Measurements from ENCODE around the gene SPRY4. TPM values are rescaled to one million over a fixed set of nuclear protein-coding genes. Genes with fewer than 3 reads are reported as not detected.
A peak's percentile ranks its signal among the peaks of the same experiment; 100 is the strongest.

SPRY4 gene
- total and polyA plus RNA-seq, 2 of the 8 experiments (the other 6 are each of a cell fraction or from before 2014, with no cell fraction given), result 59.1 to 113 TPM

DNA sequence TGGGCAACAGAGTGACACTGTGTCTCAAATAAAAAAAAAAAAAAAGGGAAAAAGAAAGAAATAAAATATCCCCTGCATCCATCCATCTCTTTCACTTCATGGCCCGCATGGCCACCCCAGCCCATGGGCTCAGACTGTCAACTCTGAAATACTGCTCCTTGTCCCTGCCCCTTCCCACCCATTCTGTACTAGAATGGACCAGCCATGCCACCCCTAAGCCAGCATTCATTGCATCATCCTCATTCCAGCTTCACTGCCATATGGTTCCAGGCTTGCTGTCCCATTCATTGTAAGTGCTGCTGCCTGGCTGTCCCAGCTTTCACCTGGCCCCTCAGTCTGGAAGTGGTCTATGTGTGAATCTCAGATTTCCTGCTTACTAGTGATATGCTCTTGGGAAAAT lies 46.2 kb downstream of the SPRY4 start:
- Histone ChIP-seq H3K79me2 (ENCODE audit: control insufficient read depth in 1 of 2, insufficient read depth in 2 of 2, low read length in 2 of 2) (no peaks in the 10 kb centered on the region), H3K18ac (ENCODE audit: extremely low read depth, low read length) (no peak overlapping the region), H3K9ac (replicated peaks in 1 of 4; ENCODE audit: extremely low read depth in 1 of 4, low read depth in 3 of 4, low read length in 3 of 4) (no peak overlapping the region), H4K8ac (ENCODE audit: extremely low read depth, insufficient read depth, low read length) (no peak overlapping the region), H3K27me3 (replicated peaks in 1 of 4; ENCODE audit: control insufficient read depth in 3 of 4, extremely low read depth in 1 of 4, insufficient read depth in 3 of 4, low read length in 3 of 4) (no peaks in the 10 kb centered on the region), H3K27ac (ENCODE audit: low read depth, low read length) (no peak overlapping the region), H3K4me2 (ENCODE audit: insufficient read depth in 1 of 2, low read depth in 2 of 2, low read length in 2 of 2) (no peak overlapping the region), H3K4me3 (ENCODE audit: extremely low read depth in 1 of 4, insufficient read depth in 2 of 4, low read depth in 3 of 4, low read length in 4 of 4) (no peak overlapping the region), H4K5ac (ENCODE audit: insufficient read length, low read depth, low read length) (no peak overlapping the region), H3K14ac (ENCODE audit: insufficient read length) (no peak overlapping the region), H3K36me3 (ENCODE audit: control insufficient read depth in 2 of 4, insufficient read depth in 4 of 4, low read length in 3 of 4) (no peaks in the 10 kb centered on the region), H3K9me3 (ENCODE audit: insufficient read depth in 2 of 2, low read depth in 1 of 2, low read length in 1 of 2) (no peaks in the 10 kb centered on the region), H3K4me1 (replicated peaks in 1 of 4; ENCODE audit: control insufficient read depth in 3 of 4, insufficient read depth in 4 of 4, low read length in 3 of 4) (peaks cover 5 to 18% (median 9%) of the 10 kb centered on the region in 4 experiments), H3K23ac (ENCODE audit: insufficient read length) (no peak overlapping the region), H2BK120ac (replicated peaks; ENCODE audit: low read depth, low read length) (no peak overlapping the region), H3K23me2 (ENCODE audit: low read depth, low read length) (no peaks in the 10 kb centered on the region), H4K20me1 (replicated peaks in 1 of 2; ENCODE audit: control insufficient read depth in 1 of 2, insufficient read depth in 2 of 2, low read length in 2 of 2) (no peaks in the 10 kb centered on the region), H2AK5ac (ENCODE audit: low read depth, low read length) (no peak overlapping the region), H4K91ac (replicated peaks; ENCODE audit: insufficient read length, low read length) (no peak overlapping the region), H3K4ac (replicated peaks; ENCODE audit: insufficient read length, low read depth, low read length) (no peak overlapping the region), H2BK15ac (ENCODE audit: low read length) (no peak overlapping the region), H2BK12ac (ENCODE audit: low read depth, low read length) (no peak overlapping the region; the same call in 1 of the 2 replicates), H3K79me1 (ENCODE audit: low read depth, low read length) (no peaks in the 10 kb centered on the region), H2BK20ac (ENCODE audit: low read length) (no peak overlapping the region), H3K56ac (replicated peaks; ENCODE audit: insufficient read length, low read depth, low read length) (no peak overlapping the region), H2AFZ (ENCODE audit: low read length) (no peak overlapping the region), H2BK5ac (ENCODE audit: low read depth, low read length) (no peak overlapping the region)
- DNase-seq (ENCODE audit: low read depth in 1 of 2, low spot score in 2 of 2) (no peak), FAIRE-seq (no peak)
- TF ChIP-seq RXRA (IDR thresholded peaks at IDR 0.05; ENCODE audit: insufficient read depth, low read depth, low read length) (no peak), CEBPB (IDR thresholded peaks at IDR 0.05; ENCODE audit: low read depth, low read length) (0 out of 2 replicates have a peak, but pooled peaks have one; percentile 47), SUZ12 (IDR thresholded peaks at IDR 0.05; ENCODE audit: low read length) (no peak), POLR2AphosphoS5 (IDR thresholded peaks at IDR 0.05; ENCODE audit: low read depth, low read length) (peak; percentile 21; the same call in 1 of the 2 replicates), SIN3A (conservative IDR thresholded peaks at IDR 0.05 in 1 of 2, IDR thresholded peaks at IDR 0.05 in 1 of 2; ENCODE audit: low read depth in 1 of 2, low read length in 2 of 2) (no peak), BACH1 (IDR thresholded peaks at IDR 0.05; ENCODE audit: low read length) (no peak), RNF2 (IDR thresholded peaks at IDR 0.05; ENCODE audit: borderline replicate concordance, low read depth, low read length, missing control alignments, poor library complexity, severe bottlenecking) (no peak), MAX (IDR thresholded peaks at IDR 0.05) (no peak), BRCA1 (IDR thresholded peaks at IDR 0.05; ENCODE audit: low read depth, low read length) (no peak)
- ChIA-PET POLR2A (ENCODE audit: partially characterized antibody) (interaction anchor here (1.0 to 3.8 kb wide), 6 partner anchors 11 to 99 kb away, joined by 3 to 24 read pairs (median 12); partner anchors contain the start of gene SPRY4), CTCF (ENCODE audit: partially characterized antibody) (interaction anchor here (0.6 to 1.2 kb wide), 5 partner anchors 15 to 373 kb away, joined by 3 to 4 read pairs (median 3); no protein-coding TSS in a partner anchor)
- WGBS, 2 experiments (ENCODE audit: extremely low coverage in 1 of 2, insufficient coverage in 1 of 2, insufficient read length in 1 of 2, insufficient replicate concordance in 2 of 2, low coverage in 1 of 2, low lambda C conversion rate in 2 of 2, missing lambda C conversion rate in 1 of 2), result 100% methylated on average over 1 of the region's 1 CpG; no CpG with 5 or more reads in 1 of the 2 experiments

Data from H1 (cell line).